Type B pancreatic cell (in vitro differentiated cells): ENCODE results near the gene GNB1L. TPM values are rescaled to one million over a fixed set of nuclear protein-coding genes. Genes with fewer than 3 reads are reported as not detected.

Source experiments
- DNase-seq: peaks from one replicate; pipeline ENCODE4 v3.0.0; 2021; ENCODE audit warnings: mixed read lengths; ENCODE audit not compliant: unreplicated experiment; ENCODE audit errors: extremely low spot score
- H3K27ac Mint-ChIP-seq: 2 replicates; pipeline ENCODE4 v1.8.0; 2021; ENCODE audit warnings: mild to moderate bottlenecking, mixed read lengths
- H3K27me3 Mint-ChIP-seq: 2 replicates; pipeline ENCODE4 v1.8.0; 2021; ENCODE audit warnings: mixed read lengths
- H3K36me3 Mint-ChIP-seq: 2 replicates; pipeline ENCODE4 v1.8.0; 2021; ENCODE audit warnings: mixed read lengths
- H3K4me1 Mint-ChIP-seq: one replicate; pipeline ENCODE4 v1.8.0; 2021; ENCODE audit warnings: mixed read lengths; ENCODE audit not compliant: unreplicated experiment
- H3K4me3 Mint-ChIP-seq: 2 replicates; pipeline ENCODE4 v1.8.0; 2021; ENCODE audit warnings: mild to moderate bottlenecking, mixed read lengths
- H3K9me3 Mint-ChIP-seq: 2 replicates; pipeline ENCODE4 v1.8.0; 2021; ENCODE audit warnings: mixed read lengths
- CTCF ChIP-seq: fragments of 200-600 bp; sonication (generic); conservative IDR thresholded peaks from 2 replicates; pipeline ENCODE4 v1.5.0; 2021; ENCODE audit warnings: antibody characterized with exemption, mild to moderate bottlenecking
- total RNA-seq: library from RNA; stranded (reverse); gene quantifications from 2 replicates; pipeline ENCODE4 v1.2.1, GENCODE V29; 2021; ENCODE audit warnings: low replicate concordance

Gene GNB1L
- total RNA-seq, 1 donor from 2014 or later = 7.7 TPM

DNA sequence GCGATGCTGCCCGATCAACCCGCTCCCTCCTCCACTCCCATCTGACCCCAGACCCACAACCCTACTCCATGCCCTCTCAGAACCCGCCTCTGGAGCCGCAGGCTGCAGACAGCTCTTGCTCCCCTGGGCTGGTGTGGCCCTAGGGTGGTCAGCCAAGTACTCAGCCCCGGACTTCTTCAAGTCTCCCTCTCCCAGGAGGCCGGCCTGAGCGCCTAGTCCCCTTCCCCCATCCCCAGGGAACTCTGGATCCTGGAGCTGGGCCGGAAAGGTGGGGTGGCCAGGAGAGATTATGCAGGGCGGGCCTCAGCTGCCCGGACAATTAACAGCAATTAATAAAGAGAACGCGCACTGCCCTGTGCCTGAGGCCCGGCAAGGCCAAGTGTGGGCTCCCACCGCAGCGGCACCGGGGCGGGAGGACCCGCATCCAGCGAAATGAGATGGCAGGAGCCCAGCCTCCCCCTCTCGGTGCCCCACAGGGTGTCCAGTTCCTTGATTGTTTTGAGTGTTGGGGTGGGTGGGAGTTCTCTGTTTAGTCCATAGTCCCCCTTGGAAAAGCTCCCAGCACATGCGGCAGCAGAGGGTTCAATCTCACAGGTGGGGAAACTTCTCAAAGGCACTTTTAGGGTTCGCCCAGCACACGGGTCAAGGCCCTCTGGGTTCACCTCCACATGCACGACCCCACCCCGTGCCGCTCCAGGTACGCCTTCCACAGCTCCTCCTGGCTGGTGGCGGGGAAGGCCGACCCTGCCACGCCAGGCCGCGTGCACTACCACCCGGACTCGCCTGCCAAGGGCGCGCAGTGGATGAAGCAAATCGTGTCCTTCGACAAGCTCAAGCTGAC lies 91.0 kb downstream of the GNB1L start:
- Mint-ChIP-seq H3K36me3 (peaks cover 4% of the 10 kb centered on the region), H3K9me3 (no peaks in the 10 kb centered on the region), H3K4me3 (no peak overlapping the region), H3K4me1 (peaks cover 18% of the 10 kb centered on the region), H3K27ac (no peak overlapping the region), H3K27me3 (peaks cover 75% of the 10 kb centered on the region)
- no peak for DNase-seq
- no peak for TF ChIP-seq CTCF

DNA sequence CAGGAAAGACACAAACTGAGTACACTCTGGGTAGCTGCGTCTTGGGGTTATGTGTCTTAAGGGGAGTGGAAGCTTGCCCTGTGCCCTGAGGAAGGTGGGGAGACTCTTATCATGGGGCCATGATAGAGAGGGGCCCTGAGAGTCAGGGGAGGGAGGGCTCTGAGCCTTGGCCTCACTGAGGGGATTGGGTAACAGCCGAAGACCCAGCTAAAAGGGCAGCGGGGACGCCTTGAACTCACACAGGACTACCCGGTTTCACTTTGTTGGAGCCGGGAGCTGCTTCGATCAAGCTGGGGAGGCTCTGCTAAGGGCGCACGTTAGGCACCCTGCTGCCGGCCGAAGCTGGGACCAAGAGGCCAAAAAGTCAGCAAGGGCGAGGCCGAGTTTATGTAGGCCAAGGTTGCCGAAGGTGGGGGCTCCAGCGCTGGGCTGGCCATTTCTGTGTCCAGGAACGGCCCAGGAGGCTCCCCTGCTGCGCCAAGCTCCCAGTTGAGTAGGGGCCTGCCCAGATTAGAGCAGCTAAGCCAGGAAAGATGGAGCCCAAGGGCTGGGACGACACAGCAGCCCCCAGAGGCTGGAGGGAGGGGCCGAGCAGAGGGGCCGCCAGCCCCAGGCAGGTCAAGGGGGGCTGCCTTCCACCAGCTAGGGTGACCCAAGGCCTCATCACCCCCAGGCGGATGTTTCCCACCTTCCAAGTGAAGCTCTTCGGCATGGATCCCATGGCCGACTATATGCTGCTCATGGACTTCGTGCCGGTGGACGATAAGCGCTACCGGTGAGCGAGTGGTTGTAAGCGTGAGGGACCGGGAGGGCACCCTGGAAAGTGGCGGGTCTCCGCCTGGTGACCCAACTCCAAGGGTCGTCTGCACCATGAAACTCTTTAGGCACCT lies 91.9 kb downstream of the GNB1L start:
- no peak for DNase-seq
- Mint-ChIP-seq H3K9me3 (no peaks in the 10 kb centered on the region), H3K4me3 (peak overlapping the region; percentile 14), H3K27me3 (peaks cover 73% of the 10 kb centered on the region), H3K36me3 (peaks cover 4% of the 10 kb centered on the region), H3K4me1 (peaks cover 18% of the 10 kb centered on the region), H3K27ac (no peak overlapping the region)
- no peak for TF ChIP-seq CTCF

GRCh38 chr22:19761725-19762567 lies 92.7 kb downstream of the GNB1L start:
- Mint-ChIP-seq H3K36me3 (peaks cover 4% of the 10 kb centered on the region), H3K4me1 (peaks cover 18% of the 10 kb centered on the region), H3K27me3 (peaks cover 73% of the 10 kb centered on the region), H3K9me3 (no peaks in the 10 kb centered on the region), H3K4me3 (peak overlapping the region; percentile 84), H3K27ac (no peak overlapping the region)
- TF ChIP-seq CTCF = no peak
- no peak for DNase-seq

GRCh38 chr22:19760951-19761724 lies 93.5 kb downstream of the GNB1L start:
- H3K36me3 Mint-ChIP-seq = peaks cover 4% of the 10 kb centered on the region
- no peaks in the 10 kb centered on the region for H3K9me3 Mint-ChIP-seq
- peak overlapping the region; percentile 84 for H3K4me3 Mint-ChIP-seq
- H3K27me3 Mint-ChIP-seq = peaks cover 76% of the 10 kb centered on the region
- H3K4me1 Mint-ChIP-seq = peaks cover 18% of the 10 kb centered on the region
- no peak for DNase-seq
- no peak for TF ChIP-seq CTCF
- no peak overlapping the region for H3K27ac Mint-ChIP-seq
